Astrocyte of the spinal cord (primary cell): ENCODE results near the gene BFSP1.

Source experiments
- DNase-seq: peaks from one replicate; pipeline ENCODE4 v3.0.0; 2011; ENCODE audit warnings: low read depth, low spot score
- H3K4me3 ChIP-seq: 2 replicates; pipeline ENCODE4 v1.5.1; 2011; ENCODE audit warnings: low read depth, mild to moderate bottlenecking, low read length, moderate library complexity
- in situ Hi-C: cut with HindIII; loops from 2 replicates; pipeline ENCODE4 v1.10.0; 2017; ENCODE audit warnings: low sequenced_read_pairs
- TF ChIP-seq, protein P1 (sequence below): IDR thresholded peaks from 2 replicates; pipeline ENCODE4 v1.5.1; 2012; ENCODE audit warnings: low read depth, mild to moderate bottlenecking, low read length, inconsistent platforms

BFSP1 gene

DNA sequence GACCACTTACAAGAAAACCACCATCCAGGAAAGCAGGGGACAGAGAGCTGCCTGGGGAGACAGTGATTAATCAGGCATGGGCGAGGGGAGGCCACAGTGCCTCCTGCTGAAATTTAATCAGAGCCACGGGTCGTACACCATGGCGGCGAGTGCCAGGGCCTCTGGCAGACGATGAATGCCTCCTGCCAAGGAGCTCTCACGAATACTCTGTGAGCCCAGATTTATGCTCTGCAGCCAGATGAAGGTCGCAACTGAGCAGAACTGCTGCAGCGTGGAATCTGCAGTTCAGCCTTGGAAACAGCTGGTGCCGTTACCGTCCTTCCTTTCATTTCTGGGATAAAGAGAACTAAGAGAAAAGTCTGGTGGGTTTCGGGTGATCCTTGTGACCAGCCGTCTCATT, 85.6 kb downstream of the BFSP1 start:
- in situ Hi-C loops, result loop anchor here (25.0 kb wide), 1 partner anchor 633 kb away; no protein-coding TSS in a partner anchor
- TF ChIP-seq, protein P1, sequence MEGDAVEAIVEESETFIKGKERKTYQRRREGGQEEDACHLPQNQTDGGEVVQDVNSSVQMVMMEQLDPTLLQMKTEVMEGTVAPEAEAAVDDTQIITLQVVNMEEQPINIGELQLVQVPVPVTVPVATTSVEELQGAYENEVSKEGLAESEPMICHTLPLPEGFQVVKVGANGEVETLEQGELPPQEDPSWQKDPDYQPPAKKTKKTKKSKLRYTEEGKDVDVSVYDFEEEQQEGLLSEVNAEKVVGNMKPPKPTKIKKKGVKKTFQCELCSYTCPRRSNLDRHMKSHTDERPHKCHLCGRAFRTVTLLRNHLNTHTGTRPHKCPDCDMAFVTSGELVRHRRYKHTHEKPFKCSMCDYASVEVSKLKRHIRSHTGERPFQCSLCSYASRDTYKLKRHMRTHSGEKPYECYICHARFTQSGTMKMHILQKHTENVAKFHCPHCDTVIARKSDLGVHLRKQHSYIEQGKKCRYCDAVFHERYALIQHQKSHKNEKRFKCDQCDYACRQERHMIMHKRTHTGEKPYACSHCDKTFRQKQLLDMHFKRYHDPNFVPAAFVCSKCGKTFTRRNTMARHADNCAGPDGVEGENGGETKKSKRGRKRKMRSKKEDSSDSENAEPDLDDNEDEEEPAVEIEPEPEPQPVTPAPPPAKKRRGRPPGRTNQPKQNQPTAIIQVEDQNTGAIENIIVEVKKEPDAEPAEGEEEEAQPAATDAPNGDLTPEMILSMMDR, result no peak
- no peak overlapping the region for H3K4me3 ChIP-seq
- DNase-seq, result no peak

DNA sequence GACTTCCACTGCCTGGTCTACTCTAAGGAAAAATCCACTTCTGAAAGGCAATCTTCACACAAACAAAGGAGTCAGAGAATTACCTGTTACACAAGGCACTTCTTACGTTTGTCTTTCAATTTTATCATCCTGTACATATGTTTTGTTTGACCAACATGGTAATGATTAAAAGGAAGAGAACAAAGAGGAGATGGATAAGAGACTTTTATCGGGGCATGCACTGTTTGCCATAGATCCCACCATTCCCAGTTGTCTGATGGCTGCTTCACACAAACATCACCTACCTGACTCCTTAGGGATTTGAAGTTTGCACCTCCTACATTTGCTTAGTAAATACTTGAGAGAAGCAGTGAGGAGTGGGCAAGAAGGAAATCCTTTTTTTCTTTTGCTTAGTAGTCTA, 87.1 kb downstream of the BFSP1 start:
- DNase-seq, result no peak
- no peak overlapping the region for H3K4me3 ChIP-seq
- in situ Hi-C loops, result loop anchor here (25.0 kb wide), 1 partner anchor 632 kb away; no protein-coding TSS in a partner anchor
- TF ChIP-seq, protein P1, result no peak
